GM12878 (cell line): ENCODE results near the gene PITPNM3.

Source experiments
- CEBPB ChIP-seq, 2 experiments: fragments of 150-350 bp in 1 of 2; IDR thresholded peaks; 2 replicates each; pipeline ENCODE4 v1.6.1; 2012 to 2014; ENCODE audit warnings: low read depth in 2 of 2, low read length in 2 of 2, borderline replicate concordance in 1 of 2, inconsistent platforms in 1 of 2
- HDAC2 ChIP-seq: fragments of 200-600 bp; sonication (generic); IDR thresholded peaks from 2 replicates; pipeline ENCODE4 v1.6.1; 2017
- MXI1 ChIP-seq: fragments of 150-350 bp; IDR thresholded peaks from 2 replicates; pipeline ENCODE4 v1.6.1; 2011; ENCODE audit warnings: low read depth, mild to moderate bottlenecking, inconsistent platforms, low read length, improper control_type of control experiment
- RELA ChIP-seq: fragments of 450-650 bp; IDR thresholded peaks from 2 replicates; pipeline ENCODE4 v1.8.0; 2014; ENCODE audit warnings: borderline replicate concordance; ENCODE audit not compliant: partially characterized antibody
- SPI1 ChIP-seq: IDR thresholded peaks from 2 replicates; pipeline ENCODE4 v1.6.1; 2011; ENCODE audit warnings: low read depth, mild to moderate bottlenecking, low read length, moderate library complexity, borderline replicate concordance; ENCODE audit not compliant: insufficient read depth
- TF ChIP-seq, protein P1 (sequence below): fragments of 450-650 bp; IDR thresholded peaks from 2 replicates; pipeline ENCODE4 v1.6.1; 2017; ENCODE audit warnings: mild to moderate bottlenecking, moderate library complexity
- TF ChIP-seq, protein P2 (sequence below), 3 experiments: IDR thresholded peaks in 2 of 3; conservative IDR thresholded peaks in 1 of 3; 2 replicates each; pipeline ENCODE4 v1.5.1; 2011; ENCODE audit warnings: low read depth in 3 of 3, low read length in 3 of 3, mild to moderate bottlenecking in 3 of 3, control low read depth in 2 of 3, moderate library complexity in 2 of 3, inconsistent platforms in 1 of 3, mixed read lengths in 1 of 3; ENCODE audit not compliant: control insufficient read depth in 2 of 3, insufficient read depth in 1 of 3; ENCODE audit errors: extremely low read depth in 1 of 3
- TF ChIP-seq, protein P3 (sequence below): IDR thresholded peaks from 2 replicates; pipeline ENCODE4 v1.6.1; 2012; ENCODE audit warnings: low read length, inconsistent platforms
- TF ChIP-seq, protein P4 (sequence below): IDR thresholded peaks from 2 replicates; pipeline ENCODE4 v1.6.1; 2011; ENCODE audit warnings: borderline replicate concordance, low read depth, mild to moderate bottlenecking, moderate library complexity, mixed read lengths, low read length; ENCODE audit not compliant: insufficient read depth; ENCODE audit errors: extremely low read length
- TF ChIP-seq, protein P5 (sequence below): fragments of 150-350 bp; IDR thresholded peaks from 2 replicates; pipeline ENCODE4 v1.6.1; 2016; ENCODE audit warnings: low read depth, low read length
- TF ChIP-seq, protein P6 (sequence below): fragments of 450-650 bp; formaldehyde crosslinking; IDR thresholded peaks from 2 replicates; pipeline ENCODE4 v1.4.0; 2022; ENCODE audit warnings: mild to moderate bottlenecking, moderate library complexity

DNA sequence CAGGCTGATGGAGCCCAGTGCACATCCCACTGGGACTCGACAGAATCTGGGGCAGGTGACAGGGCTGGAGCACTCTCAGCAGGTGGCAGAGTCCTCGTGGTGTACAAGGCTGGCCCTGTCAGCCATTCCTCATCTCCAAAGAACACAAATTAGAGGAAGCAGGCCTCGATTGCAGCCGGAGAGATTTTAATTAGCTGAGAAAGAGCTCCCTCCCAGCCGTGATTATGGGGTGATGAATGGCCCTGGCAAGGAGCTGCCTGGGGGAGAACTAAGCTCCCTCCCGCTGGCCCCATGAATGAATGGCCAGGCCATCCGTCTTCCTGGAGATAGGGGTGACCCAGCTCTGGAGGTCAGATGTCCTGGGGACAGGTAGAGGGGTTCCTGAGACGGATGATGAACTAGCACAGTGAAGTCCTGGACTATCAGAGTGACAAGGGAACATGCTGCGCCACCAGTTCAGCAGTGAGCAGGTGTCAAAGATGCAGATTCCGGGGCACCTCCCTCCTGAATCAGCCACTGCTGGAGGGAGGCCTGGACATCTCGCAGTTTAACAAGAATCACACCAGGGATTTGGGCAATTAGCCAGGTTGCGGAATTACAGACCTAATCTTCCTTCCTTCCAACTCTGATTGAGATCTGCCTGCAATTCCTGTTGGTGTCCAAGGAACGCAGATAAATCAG, 76.6 kb downstream of the PITPNM3 start:
- TF ChIP-seq HDAC2 (no peak), CEBPB (IDR thresholded peaks at IDR 0.05; ENCODE audit: borderline replicate concordance in 1 of 2, low read depth in 2 of 2, low read length in 2 of 2) (no peak), RELA (no peak), MXI1 (no peak), SPI1 (no peak)
- TF ChIP-seq, protein P1, sequence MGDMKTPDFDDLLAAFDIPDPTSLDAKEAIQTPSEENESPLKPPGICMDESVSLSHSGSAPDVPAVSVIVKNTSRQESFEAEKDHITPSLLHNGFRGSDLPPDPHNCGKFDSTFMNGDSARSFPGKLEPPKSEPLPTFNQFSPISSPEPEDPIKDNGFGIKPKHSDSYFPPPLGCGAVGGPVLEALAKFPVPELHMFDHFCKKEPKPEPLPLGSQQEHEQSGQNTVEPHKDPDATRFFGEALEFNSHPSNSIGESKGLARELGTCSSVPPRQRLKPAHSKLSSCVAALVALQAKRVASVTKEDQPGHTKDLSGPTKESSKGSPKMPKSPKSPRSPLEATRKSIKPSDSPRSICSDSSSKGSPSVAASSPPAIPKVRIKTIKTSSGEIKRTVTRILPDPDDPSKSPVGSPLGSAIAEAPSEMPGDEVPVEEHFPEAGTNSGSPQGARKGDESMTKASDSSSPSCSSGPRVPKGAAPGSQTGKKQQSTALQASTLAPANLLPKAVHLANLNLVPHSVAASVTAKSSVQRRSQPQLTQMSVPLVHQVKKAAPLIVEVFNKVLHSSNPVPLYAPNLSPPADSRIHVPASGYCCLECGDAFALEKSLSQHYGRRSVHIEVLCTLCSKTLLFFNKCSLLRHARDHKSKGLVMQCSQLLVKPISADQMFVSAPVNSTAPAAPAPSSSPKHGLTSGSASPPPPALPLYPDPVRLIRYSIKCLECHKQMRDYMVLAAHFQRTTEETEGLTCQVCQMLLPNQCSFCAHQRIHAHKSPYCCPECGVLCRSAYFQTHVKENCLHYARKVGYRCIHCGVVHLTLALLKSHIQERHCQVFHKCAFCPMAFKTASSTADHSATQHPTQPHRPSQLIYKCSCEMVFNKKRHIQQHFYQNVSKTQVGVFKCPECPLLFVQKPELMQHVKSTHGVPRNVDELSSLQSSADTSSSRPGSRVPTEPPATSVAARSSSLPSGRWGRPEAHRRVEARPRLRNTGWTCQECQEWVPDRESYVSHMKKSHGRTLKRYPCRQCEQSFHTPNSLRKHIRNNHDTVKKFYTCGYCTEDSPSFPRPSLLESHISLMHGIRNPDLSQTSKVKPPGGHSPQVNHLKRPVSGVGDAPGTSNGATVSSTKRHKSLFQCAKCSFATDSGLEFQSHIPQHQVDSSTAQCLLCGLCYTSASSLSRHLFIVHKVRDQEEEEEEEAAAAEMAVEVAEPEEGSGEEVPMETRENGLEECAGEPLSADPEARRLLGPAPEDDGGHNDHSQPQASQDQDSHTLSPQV, result no peak
- TF ChIP-seq, protein P2, sequence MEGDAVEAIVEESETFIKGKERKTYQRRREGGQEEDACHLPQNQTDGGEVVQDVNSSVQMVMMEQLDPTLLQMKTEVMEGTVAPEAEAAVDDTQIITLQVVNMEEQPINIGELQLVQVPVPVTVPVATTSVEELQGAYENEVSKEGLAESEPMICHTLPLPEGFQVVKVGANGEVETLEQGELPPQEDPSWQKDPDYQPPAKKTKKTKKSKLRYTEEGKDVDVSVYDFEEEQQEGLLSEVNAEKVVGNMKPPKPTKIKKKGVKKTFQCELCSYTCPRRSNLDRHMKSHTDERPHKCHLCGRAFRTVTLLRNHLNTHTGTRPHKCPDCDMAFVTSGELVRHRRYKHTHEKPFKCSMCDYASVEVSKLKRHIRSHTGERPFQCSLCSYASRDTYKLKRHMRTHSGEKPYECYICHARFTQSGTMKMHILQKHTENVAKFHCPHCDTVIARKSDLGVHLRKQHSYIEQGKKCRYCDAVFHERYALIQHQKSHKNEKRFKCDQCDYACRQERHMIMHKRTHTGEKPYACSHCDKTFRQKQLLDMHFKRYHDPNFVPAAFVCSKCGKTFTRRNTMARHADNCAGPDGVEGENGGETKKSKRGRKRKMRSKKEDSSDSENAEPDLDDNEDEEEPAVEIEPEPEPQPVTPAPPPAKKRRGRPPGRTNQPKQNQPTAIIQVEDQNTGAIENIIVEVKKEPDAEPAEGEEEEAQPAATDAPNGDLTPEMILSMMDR (IDR thresholded peaks at IDR 0.05 in 2 of 3, conservative IDR thresholded peaks at IDR 0.05 in 1 of 3; ENCODE audit: control insufficient read depth in 2 of 3, extremely low read depth in 1 of 3, insufficient read depth in 1 of 3, low read depth in 3 of 3, low read length in 3 of 3), result no peak
- TF ChIP-seq, protein P3, sequence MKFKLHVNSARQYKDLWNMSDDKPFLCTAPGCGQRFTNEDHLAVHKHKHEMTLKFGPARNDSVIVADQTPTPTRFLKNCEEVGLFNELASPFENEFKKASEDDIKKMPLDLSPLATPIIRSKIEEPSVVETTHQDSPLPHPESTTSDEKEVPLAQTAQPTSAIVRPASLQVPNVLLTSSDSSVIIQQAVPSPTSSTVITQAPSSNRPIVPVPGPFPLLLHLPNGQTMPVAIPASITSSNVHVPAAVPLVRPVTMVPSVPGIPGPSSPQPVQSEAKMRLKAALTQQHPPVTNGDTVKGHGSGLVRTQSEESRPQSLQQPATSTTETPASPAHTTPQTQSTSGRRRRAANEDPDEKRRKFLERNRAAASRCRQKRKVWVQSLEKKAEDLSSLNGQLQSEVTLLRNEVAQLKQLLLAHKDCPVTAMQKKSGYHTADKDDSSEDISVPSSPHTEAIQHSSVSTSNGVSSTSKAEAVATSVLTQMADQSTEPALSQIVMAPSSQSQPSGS, result no peak
- TF ChIP-seq, protein P4, sequence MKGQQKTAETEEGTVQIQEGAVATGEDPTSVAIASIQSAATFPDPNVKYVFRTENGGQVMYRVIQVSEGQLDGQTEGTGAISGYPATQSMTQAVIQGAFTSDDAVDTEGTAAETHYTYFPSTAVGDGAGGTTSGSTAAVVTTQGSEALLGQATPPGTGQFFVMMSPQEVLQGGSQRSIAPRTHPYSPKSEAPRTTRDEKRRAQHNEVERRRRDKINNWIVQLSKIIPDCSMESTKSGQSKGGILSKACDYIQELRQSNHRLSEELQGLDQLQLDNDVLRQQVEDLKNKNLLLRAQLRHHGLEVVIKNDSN, result no peak
- TF ChIP-seq, protein P5, sequence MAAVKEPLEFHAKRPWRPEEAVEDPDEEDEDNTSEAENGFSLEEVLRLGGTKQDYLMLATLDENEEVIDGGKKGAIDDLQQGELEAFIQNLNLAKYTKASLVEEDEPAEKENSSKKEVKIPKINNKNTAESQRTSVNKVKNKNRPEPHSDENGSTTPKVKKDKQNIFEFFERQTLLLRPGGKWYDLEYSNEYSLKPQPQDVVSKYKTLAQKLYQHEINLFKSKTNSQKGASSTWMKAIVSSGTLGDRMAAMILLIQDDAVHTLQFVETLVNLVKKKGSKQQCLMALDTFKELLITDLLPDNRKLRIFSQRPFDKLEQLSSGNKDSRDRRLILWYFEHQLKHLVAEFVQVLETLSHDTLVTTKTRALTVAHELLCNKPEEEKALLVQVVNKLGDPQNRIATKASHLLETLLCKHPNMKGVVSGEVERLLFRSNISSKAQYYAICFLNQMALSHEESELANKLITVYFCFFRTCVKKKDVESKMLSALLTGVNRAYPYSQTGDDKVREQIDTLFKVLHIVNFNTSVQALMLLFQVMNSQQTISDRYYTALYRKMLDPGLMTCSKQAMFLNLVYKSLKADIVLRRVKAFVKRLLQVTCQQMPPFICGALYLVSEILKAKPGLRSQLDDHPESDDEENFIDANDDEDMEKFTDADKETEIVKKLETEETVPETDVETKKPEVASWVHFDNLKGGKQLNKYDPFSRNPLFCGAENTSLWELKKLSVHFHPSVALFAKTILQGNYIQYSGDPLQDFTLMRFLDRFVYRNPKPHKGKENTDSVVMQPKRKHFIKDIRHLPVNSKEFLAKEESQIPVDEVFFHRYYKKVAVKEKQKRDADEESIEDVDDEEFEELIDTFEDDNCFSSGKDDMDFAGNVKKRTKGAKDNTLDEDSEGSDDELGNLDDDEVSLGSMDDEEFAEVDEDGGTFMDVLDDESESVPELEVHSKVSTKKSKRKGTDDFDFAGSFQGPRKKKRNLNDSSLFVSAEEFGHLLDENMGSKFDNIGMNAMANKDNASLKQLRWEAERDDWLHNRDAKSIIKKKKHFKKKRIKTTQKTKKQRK, result no peak
- TF ChIP-seq, protein P6, sequence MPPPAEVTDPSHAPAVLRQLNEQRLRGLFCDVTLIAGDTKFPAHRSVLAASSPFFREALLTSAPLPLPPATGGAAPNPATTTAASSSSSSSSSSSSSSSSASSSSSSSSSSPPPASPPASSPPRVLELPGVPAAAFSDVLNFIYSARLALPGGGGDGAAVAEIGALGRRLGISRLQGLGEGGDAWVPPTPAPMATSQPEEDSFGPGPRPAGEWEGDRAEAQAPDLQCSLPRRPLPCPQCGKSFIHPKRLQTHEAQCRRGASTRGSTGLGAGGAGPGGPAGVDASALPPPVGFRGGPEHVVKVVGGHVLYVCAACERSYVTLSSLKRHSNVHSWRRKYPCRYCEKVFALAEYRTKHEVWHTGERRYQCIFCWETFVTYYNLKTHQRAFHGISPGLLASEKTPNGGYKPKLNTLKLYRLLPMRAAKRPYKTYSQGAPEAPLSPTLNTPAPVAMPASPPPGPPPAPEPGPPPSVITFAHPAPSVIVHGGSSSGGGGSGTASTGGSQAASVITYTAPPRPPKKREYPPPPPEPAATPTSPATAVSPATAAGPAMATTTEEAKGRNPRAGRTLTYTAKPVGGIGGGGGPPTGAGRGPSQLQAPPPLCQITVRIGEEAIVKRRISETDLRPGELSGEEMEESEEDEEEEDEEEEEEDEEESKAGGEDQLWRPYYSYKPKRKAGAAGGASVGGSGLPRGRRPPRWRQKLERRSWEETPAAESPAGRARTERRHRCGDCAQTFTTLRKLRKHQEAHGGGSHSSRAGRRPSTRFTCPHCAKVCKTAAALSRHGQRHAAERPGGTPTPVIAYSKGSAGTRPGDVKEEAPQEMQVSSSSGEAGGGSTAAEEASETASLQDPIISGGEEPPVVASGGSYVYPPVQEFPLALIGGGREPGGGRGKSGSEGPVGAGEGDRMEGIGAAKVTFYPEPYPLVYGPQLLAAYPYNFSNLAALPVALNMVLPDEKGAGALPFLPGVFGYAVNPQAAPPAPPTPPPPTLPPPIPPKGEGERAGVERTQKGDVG (CRISPR knock-in tag), result no peak
